Measurements from ENCODE around the gene PHF14.

GRCh38 chr7:10940704-10941355 lies 32.8 kb upstream of the PHF14 start:
- TF ChIP-seq CTCF (IDR thresholded peaks at IDR 0.05): no peak
- TF ChIP-seq POLR2A (IDR thresholded peaks at IDR 0.05): no peak
- TF ChIP-seq EP300 (IDR thresholded peaks at IDR 0.05): no peak
